ENCODE measurements around the gene CYP1A2. TPM values are rescaled to one million over a fixed set of nuclear protein-coding genes. Genes with fewer than 3 reads are reported as not detected.
A peak's percentile ranks its signal among the peaks of the same experiment; 100 is the strongest.

CYP1A2 gene
- total and polyA plus RNA-seq, 2 of the 13 experiments (the other 11 are each of a cell fraction or from before 2014, with no cell fraction given) = 0.07 TPM; not detected in 1

- Histone ChIP-seq H3K4me1 (ENCODE audit: insufficient read depth, low read length) (peaks cover 51% of the 10 kb centered on the region), H3K4me3 (replicated peaks in 1 of 3; ENCODE audit: insufficient read depth in 1 of 3, low read depth in 2 of 3, low read length in 3 of 3) (peak overlapping the region in 1 of 3 experiments; percentile 33; a peak in 1 of 6 replicates), H3K27me3 (ENCODE audit: control insufficient read depth in 1 of 2, insufficient read depth in 2 of 2, low read length in 2 of 2) (no peaks in the 10 kb centered on the region), H2AFZ (ENCODE audit: low read length) (no peak overlapping the region), H3K27ac (ENCODE audit: extremely low read length, insufficient read depth, low read length) (peak overlapping the region; percentile 82), H3K9ac (ENCODE audit: insufficient read depth, low read depth, low read length) (peak overlapping the region; percentile 37), H3K79me2 (ENCODE audit: insufficient read depth, low read length) (no peaks in the 10 kb centered on the region), H4K20me1 (ENCODE audit: insufficient read depth, low read length) (no peaks in the 10 kb centered on the region), H3K4me2 (ENCODE audit: low read depth, low read length) (peak overlapping the region; percentile 63), H3K9me3 (ENCODE audit: low read length) (no peaks in the 10 kb centered on the region), H3K36me3 (replicated peaks in 1 of 2; ENCODE audit: control insufficient read depth in 1 of 2, insufficient read depth in 2 of 2, low read length in 2 of 2) (no peaks in the 10 kb centered on the region; a peak in 1 of 5 replicates)
- in situ Hi-C loops (cut with HindIII; ENCODE audit: extremely low pct_ligation_motif_present, low pct_unique_long_range_greater_than_20kb) (no loop called here), intact Hi-C loops (cut with micrococcal nuclease; ENCODE audit: unreplicated experiment) (no loop called here)
- 43% methylated on average over 1 of the region's 1 CpG for WGBS (ENCODE audit: low lambda C conversion rate)
- DNase-seq (ENCODE audit: low spot score) (no peak), ATAC-seq (no peak), FAIRE-seq (no peak)
- TF ChIP-seq HNF1A (IDR thresholded peaks at IDR 0.05; ENCODE audit: low read depth) (0 out of 2 replicates have a peak, but pooled peaks have one; percentile 1), HNF1A (CRISPR knock-in tag; IDR thresholded peaks at IDR 0.05; ENCODE audit: borderline replicate concordance) (no peak), KDM1A (CRISPR knock-in tag; IDR thresholded peaks at IDR 0.05) (peak; percentile 64; the same call in 1 of the 2 replicates), ZNF768 (CRISPR knock-in tag; IDR thresholded peaks at IDR 0.05) (peak; percentile 94; the same call in 1 of the 2 replicates), ZMYM3 (CRISPR knock-in tag; IDR thresholded peaks at IDR 0.05) (peak; percentile 54; the same call in 1 of the 2 replicates)
- TF ChIP-seq, protein P1, sequence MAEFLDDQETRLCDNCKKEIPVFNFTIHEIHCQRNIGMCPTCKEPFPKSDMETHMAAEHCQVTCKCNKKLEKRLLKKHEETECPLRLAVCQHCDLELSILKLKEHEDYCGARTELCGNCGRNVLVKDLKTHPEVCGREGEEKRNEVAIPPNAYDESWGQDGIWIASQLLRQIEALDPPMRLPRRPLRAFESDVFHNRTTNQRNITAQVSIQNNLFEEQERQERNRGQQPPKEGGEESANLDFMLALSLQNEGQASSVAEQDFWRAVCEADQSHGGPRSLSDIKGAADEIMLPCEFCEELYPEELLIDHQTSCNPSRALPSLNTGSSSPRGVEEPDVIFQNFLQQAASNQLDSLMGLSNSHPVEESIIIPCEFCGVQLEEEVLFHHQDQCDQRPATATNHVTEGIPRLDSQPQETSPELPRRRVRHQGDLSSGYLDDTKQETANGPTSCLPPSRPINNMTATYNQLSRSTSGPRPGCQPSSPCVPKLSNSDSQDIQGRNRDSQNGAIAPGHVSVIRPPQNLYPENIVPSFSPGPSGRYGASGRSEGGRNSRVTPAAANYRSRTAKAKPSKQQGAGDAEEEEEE (CRISPR knock-in tag; IDR thresholded peaks at IDR 0.05; ENCODE audit: borderline replicate concordance) = no peak
- BruUV-seq (replicated peaks) = TSS peak; percentile 49
- ChIA-PET CTCF (ENCODE audit: low intra/inter-chr PET ratio, low total read pairs) (no interaction called here), POLR2A (interaction anchor here (4.3 kb wide), 1 partner anchor 38 kb away, joined by 53 read pairs; no protein-coding TSS in a partner anchor)
These were observed 25.5 kb upstream of the CYP1A2 start for GRCh38 chr15:74723187-74723586.
